Limb (tissue), 2 donors: Measurements from ENCODE around the gene EML5.
A peak's percentile ranks its signal among the peaks of the same experiment; 100 is the strongest.
"Not testable (repeated sequence)": the region's sequence is repeated elsewhere in the genome, so short reads cannot be mapped to it uniquely, and the experiment has no call there.

Experiments
- DNase-seq, 2 donors: peaks; one replicate each; pipeline ENCODE4 v3.0.0-alpha.2; 2016; ENCODE audit errors: extremely low spot score in 2 of 2

EML5 gene

GRCh38 chr14:88804035-88804434 is 11.3 kb upstream of the EML5 start:
- DNase-seq, result no peak

- no peak for DNase-seq
Observed at GRCh38 chr14:88802596-88802995, 9.8 kb upstream of the EML5 start.

- no peak for DNase-seq
Observed at GRCh38 chr14:88799522-88799921, 6.8 kb upstream of the EML5 start.

- DNase-seq, result no peak
Observed at GRCh38 chr14:88798156-88798555, 5.4 kb upstream of the EML5 start.

- DNase-seq, result no peak
Observed at GRCh38 chr14:88793259-88793625, 489 bp upstream of the EML5 start.

- peak in 1 of 2 donors; percentile 49 for DNase-seq
Observed at GRCh38 chr14:88791629-88792472, 902 bp downstream of the EML5 start.

- no peak for DNase-seq
Observed at GRCh38 chr14:88791252-88791621, 1.5 kb downstream of the EML5 start.

- DNase-seq, result no peak
Observed at GRCh38 chr14:88790501-88791251, 2.1 kb downstream of the EML5 start.

GRCh38 chr14:88789573-88789972 is 3.2 kb downstream of the EML5 start:
- not testable (repeated sequence) for DNase-seq

GRCh38 chr14:88786715-88787114 is 6.0 kb downstream of the EML5 start:
- DNase-seq, result no peak

- DNase-seq, result no peak
Observed at GRCh38 chr14:88785911-88786310, 6.8 kb downstream of the EML5 start.

GRCh38 chr14:88775532-88775931 is 17.2 kb downstream of the EML5 start:
- DNase-seq, result no peak

- no peak for DNase-seq
Observed at GRCh38 chr14:88770736-88771135, 22.0 kb downstream of the EML5 start.

GRCh38 chr14:88765130-88765529 is 27.6 kb downstream of the EML5 start:
- no peak for DNase-seq

GRCh38 chr14:88753873-88754272 is 38.9 kb downstream of the EML5 start:
- no peak for DNase-seq

GRCh38 chr14:88750945-88751344 is 41.8 kb downstream of the EML5 start:
- no peak for DNase-seq

GRCh38 chr14:88750413-88750812 is 42.3 kb downstream of the EML5 start:
- DNase-seq, result no peak

- no peak for DNase-seq
Observed at GRCh38 chr14:88749139-88749538, 43.6 kb downstream of the EML5 start.

GRCh38 chr14:88748288-88748687 is 44.5 kb downstream of the EML5 start:
- DNase-seq, result no peak

- no peak for DNase-seq
Observed at GRCh38 chr14:88746052-88746451, 46.7 kb downstream of the EML5 start.

GRCh38 chr14:88737245-88737644 is 55.5 kb downstream of the EML5 start:
- DNase-seq, result no peak

GRCh38 chr14:88733121-88733520 is 59.6 kb downstream of the EML5 start:
- no peak for DNase-seq

GRCh38 chr14:88729159-88729558 is 63.6 kb downstream of the EML5 start:
- DNase-seq, result no peak
